T47D (cell line): ENCODE data around the gene ANK3.
A peak's percentile ranks its signal among the peaks of the same experiment; 100 is the strongest.

ENCODE experiments used
- DNase-seq, 2 experiments: peaks; one replicate each; pipeline versions ENCODE4 v3.0.0 to v3.0.0-alpha.2; 2011 to 2012; ENCODE audit warnings: low read depth in 1 of 2, low spot score in 1 of 2
- JUND ChIP-seq: IDR thresholded peaks from 2 replicates; pipeline ENCODE4 v1.6.1; 2012; ENCODE audit warnings: low read depth
- in situ Hi-C: cut with HindIII; loops from 2 replicates; pipeline ENCODE4 v1.10.0; 2016; ENCODE audit warnings: low sequenced_read_pairs, low pct_unique_long_range_greater_than_20kb

Gene ANK3

DNA sequence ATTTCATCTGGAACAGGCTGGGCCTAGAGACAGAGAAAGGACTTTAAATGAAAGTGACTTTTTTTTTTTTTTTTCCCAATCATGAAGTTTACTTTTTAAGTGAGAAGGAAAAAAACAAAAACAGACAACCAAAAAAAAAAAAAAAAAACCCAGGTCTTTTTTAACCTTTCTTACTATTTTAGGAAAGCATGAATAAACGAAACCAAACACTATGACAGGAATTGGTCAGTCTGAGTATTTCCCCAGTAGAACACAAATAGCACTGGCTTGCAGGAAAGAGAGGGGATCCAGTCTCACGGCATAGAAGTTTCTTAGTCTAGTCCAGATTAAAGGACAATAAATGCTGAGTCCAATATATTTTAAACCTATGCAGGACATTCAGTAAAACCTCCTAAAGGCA is 302.8 kb downstream of the ANK3 start:
- DNase-seq = no peak
- in situ Hi-C loops = no loop called here
- no peak for TF ChIP-seq JUND

DNA sequence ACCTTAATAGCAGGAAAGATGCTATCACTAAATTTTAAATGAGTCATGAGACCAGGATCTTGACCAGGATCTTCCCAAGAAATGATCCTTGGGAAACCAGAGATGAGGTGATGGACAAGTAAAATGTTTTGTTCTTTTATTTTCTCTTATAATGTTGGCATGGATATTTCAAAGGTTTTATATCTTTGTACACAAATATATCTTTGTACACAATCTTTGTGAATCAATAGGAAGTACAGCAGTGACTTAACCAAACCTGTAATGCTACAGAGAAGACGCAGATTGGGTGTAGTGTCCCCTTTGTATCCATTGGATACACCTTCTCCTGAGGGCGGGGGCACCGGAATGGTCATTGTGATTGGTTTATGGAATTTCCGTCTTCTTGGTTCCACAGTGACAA is 303.3 kb downstream of the ANK3 start:
- in situ Hi-C loops = no loop called here
- peak in 1 of 2 experiments; percentile 50 for DNase-seq
- TF ChIP-seq JUND = no peak

DNA sequence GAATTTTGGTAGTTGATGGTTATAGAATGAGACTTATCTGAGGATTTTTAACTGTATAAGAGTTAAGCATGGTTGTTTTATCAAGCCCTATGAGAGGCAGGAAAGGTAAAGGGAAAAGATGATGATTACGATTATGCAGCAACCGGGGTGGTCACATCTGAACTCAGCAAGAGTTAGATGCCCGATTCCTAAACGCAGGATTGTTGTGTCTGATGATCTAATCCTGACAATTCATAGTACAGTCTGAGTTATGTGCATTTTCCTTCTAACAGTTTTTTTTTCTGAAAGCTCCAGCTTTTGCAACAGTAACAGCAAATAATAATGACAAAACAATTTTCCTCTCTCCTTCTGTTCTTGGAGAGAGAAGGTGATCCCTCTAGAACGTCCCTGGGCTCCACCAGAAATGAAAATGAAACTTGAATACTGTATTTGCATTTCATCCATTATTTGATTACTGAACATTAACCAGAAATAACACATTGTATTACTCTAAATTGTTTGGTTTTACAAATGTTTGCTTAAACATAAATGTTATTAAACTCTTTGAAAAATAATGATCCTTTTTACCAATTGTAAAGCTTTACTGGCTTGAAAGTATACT is 306.8 kb downstream of the ANK3 start:
- TF ChIP-seq JUND = no peak

DNA sequence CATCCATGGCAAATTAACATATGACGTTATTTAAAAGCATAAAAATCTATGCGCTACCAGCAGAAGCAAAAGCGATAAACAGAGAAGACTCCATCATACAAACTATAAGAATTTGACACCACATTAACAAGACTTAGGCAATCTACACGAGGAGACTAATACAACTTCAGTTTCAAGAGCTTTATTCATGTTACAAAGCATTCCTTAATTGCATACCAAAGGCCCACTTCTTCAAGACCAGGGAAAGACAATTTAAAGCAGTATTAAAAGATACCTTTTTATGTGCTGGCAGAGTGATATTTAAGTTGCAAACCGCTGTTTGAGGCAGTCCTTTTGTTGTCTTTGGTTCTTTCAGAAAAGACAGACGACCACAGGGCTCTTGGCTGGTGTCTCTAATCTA is 307.3 kb downstream of the ANK3 start:
- DNase-seq = no peak
- TF ChIP-seq JUND = no peak
- in situ Hi-C loops = no loop called here

More for the DNA sequence above, 306.8 kb downstream of the ANK3 start:
- in situ Hi-C loops = no loop called here
- DNase-seq = no peak

DNA sequence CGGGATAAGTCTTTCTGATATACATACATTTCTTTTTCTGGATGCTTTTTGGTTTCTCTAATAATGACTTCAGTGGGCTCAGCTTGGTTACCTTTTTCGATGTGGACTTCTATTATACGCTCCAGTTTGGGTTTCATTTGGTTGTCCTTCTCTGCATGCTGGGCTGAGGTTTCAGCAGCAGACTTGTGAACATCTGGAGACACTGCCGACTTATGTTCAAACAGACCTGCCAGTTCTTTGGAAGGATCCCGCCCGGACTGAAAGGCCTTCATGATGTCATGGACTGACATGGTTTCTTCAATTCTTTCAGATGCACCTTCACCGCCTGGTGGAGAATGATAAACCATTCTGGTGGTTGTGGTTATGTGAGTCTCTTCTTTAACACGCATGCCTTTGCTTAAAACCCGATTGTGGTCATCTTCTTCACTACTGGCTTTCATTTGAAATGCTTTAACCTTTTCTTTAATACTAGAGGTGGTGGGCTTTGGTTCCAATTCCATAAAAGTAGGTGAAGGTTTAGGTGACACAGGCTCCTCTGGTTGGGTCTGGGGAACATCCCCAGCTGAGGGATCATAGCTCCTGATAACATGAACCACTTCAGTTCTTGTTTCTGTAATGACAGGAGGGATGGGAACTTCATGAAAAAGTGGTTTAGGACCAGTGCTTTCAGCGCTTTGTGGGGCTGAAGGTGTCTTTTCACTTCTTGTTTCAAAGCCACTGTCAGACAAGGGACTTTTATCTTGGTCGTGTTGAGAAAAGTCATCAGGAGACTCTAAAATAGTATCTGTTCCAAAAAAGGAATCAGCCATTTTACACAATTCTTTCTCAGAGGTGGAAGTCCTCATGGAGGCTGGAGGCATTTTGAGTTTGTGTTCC is 315.7 kb downstream of the ANK3 start:
- TF ChIP-seq JUND = no peak
- in situ Hi-C loops = no loop called here
- DNase-seq = no peak

DNA sequence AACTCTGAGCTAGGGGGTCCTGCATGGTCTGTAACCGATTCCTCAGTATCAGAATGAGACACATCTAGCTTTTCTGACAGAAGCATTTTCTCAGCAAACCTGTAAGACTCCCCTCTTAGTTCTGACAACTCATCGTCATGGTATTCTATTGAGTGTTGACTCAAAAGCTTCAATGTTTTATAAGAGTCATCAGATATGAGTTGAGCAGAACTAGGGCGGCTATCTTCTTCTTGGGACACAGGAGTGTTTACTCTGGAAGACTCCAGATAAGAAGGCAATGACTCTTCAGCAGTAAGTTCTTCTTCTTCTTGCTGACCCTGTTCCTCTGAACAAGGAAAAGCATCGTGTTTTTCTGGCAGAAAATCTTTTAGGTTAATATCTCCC is 316.3 kb downstream of the ANK3 start:
- in situ Hi-C loops = no loop called here
- TF ChIP-seq JUND = no peak

DNA sequence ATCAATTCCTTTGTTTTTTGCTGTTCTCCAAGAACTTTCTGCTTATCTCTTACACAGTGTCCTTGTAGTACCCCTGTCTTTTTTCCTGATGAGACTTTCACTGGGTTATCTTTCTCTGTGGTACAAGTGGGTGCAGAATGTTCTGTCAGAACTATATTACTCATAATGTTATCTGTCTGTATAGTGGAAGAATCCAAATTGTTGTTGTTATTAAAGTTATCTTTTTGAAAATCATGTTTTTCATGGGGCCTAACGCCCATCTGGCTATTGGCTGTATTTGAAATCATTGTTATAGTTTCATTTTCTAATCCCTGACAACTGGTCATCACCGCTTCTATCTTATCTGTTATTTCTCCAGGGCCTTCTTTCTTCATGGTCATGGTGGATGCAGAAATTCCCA is 320.4 kb downstream of the ANK3 start:
- in situ Hi-C loops = no loop called here
- no peak for TF ChIP-seq JUND
- no peak for DNase-seq

More for the DNA sequence above, 316.3 kb downstream of the ANK3 start:
- DNase-seq = no peak

DNA sequence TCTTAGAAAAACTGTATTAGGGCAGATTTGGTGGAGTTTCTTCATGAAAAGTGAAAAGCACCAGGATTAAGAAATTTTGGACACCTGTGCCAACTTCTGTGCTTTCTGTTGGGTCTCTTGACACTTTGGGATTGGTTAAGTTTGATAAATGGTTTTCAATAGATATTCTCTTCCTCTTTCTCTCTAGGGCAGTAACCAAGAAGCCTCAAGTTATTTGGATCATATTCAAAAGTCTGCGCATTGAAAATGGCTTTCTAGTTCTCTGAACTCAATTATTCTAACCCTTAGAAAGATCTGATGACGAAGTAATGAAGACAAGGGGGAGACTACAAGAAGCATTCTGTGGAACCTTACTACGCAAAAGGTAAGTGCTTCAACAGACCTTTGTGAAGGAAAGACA is 339.3 kb downstream of the ANK3 start:
- TF ChIP-seq JUND = no peak
- in situ Hi-C loops = no loop called here
- DNase-seq = no peak

DNA sequence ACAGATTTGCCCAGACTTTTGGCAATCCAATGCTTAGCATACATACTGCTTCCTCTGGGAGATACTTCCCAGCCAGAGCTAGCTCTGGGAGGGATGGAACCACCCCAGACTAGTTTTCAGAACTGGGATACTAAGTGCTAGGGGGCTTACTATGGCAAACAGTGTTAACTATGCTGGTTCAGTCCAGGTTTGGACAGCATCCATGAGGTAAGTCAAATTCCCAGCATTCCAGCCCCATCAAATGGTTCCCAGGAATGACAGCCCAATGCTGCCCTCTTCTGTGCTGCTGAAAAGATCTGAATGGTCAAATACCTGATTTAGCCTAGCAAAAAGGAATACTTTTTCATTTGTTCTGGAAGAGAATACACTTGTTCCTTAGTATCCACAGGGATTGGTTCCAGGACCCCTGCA is 341.6 kb downstream of the ANK3 start:
- peak; percentile 9 to 83 for DNase-seq
- in situ Hi-C loops = no loop called here

DNA sequence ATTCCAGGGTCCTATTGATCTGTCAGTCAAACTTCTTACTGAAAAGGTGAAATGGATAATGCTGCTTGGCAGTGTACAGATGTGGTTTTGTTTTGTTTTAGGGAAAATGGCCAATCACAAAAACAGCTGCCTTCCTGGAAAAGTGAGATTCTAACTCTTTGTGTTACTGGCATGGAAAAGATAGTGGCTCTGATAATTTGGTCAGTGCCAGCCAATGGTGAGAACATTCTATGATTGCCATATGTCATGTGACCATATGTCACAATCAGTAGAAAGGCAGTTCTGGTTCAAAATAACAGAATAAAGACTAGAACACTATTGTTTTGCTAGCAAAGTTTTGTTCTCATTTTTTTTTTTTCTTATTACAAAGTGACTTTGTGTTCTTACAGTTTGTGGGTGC is 344.1 kb downstream of the ANK3 start:
- no peak for DNase-seq
- no peak for TF ChIP-seq JUND
- in situ Hi-C loops = no loop called here

More for the DNA sequence above, 341.6 kb downstream of the ANK3 start:
- no peak for TF ChIP-seq JUND

DNA sequence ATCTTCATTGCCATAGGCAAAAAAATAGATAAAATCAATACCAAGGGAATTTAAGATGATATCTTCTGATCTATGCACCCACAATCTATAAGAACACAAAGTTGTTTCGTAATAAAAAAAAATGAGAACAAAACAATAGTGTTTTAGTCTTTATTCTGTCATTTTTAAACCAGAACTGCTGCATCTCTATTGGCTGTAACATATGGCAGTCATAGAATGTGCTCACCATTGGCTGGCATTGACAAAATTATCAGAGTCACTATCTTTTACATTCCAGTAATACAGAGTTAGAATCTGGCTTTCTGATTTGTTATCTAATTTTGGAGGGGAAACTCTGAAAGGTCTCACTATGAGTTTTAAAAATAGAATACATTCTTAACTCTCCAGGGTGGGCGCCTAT is 344.7 kb downstream of the ANK3 start:
- in situ Hi-C loops = no loop called here
- TF ChIP-seq JUND = no peak

DNA sequence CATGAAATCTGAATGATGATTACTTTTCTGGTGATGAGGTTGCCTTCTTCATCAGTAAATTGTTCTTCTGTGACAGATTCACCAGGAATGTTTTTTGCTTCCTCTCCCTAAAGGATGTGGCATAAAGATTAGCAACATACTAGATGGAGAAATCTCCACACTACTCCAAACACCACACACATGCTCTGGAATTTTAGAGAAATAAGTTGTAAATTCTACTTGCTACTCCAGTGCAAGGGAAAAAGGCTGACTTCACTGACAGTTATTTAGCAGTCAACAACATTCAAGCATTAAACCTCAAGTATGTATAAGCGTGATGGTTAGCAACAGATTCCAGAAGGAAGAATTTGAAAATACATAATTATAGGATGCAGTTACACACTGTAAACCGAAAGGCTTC is 345.4 kb downstream of the ANK3 start:
- in situ Hi-C loops = no loop called here
- TF ChIP-seq JUND = no peak
- DNase-seq = no peak

More for the DNA sequence above, 344.7 kb downstream of the ANK3 start:
- no peak for DNase-seq

DNA sequence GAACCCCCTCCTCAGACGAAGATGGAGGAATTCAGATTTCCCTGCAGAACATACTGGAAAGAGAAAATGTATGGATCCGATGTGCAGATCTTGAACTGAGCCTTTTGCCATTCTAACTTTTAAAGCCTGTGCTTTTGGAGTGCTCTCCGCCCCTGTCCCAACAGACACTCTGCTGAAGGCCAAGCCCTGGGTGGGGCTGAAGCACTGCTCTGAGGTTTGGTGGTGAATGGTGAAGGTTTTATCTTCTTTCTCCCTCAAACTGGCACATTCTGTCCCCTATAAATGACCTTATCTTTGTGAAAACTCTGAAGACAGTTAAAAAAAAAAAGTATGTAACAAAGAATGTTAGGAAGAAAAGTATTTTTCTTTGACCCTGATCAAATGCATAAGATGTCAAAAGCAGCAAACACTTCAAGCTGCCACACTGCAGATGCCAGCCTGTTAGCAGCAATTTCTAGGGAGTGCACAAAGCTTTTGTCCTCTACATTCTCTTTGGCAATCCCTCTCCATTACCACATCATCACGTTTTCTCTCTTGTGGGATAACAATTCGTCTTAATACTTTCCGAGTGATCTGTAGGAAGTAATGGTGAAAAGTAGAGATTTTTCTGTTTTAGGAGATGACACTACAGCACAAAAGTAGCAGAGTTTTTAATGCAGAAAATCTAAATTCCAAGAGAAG is 346.0 kb downstream of the ANK3 start:
- no peak for TF ChIP-seq JUND
- DNase-seq = no peak
- in situ Hi-C loops = no loop called here
